ENCODE results near the gene DCK. TPM values are rescaled to one million over a fixed set of nuclear protein-coding genes. Genes with fewer than 3 reads are reported as not detected.

Gene DCK
- polyA plus RNA-seq, 3 donors: 13.3 to 56.6 (median 47.3) TPM

GRCh38 chr4:71045256-71045655 lies 51.8 kb downstream of the DCK start:
- H3K27me3 Mint-ChIP-seq (ENCODE audit: low read depth in 3 of 3): no peaks in the 10 kb centered on the region
- no peak for DNase-seq
- Histone ChIP-seq H3K79me2 (ENCODE audit: insufficient read depth, low read length) (no peaks in the 10 kb centered on the region), H3K27ac (ENCODE audit: low read depth in 1 of 2, low read length in 2 of 2) (no peak overlapping the region), H3K4me1 (ENCODE audit: control insufficient read depth in 1 of 2, insufficient read depth in 2 of 2, low read length in 2 of 2) (no peaks in the 10 kb centered on the region), H3K9ac (ENCODE audit: insufficient read depth, low read length, poor library complexity, severe bottlenecking) (no peak overlapping the region), H3K27me3 (ENCODE audit: control insufficient read depth in 2 of 2, insufficient read depth in 2 of 2, low read length in 2 of 2) (no peaks in the 10 kb centered on the region), H2AFZ (ENCODE audit: insufficient read depth, low read depth, low read length, poor library complexity, severe bottlenecking) (no peak overlapping the region), H3K4me3 (replicated peaks in 1 of 3; ENCODE audit: low read depth in 2 of 3, low read length in 3 of 3) (no peak overlapping the region), H3K36me3 (replicated peaks in 1 of 2; ENCODE audit: control insufficient read depth in 1 of 2, insufficient read depth in 2 of 2, low read length in 2 of 2) (peaks cover 3 to 20% of the 10 kb centered on the region in 2 donors), H3K9me3 (replicated peaks in 1 of 2; ENCODE audit: control insufficient read depth in 1 of 2, insufficient read depth in 1 of 2, low read length in 2 of 2) (peaks cover 2 to 3% of the 10 kb centered on the region in 2 donors), H4K20me1 (ENCODE audit: insufficient read depth, low read length) (no peaks in the 10 kb centered on the region), H3K4me2 (replicated peaks; ENCODE audit: extremely low read depth, low read length, poor library complexity, severe bottlenecking) (no peak overlapping the region)
- WGBS (ENCODE audit: insufficient coverage): 40% methylated on average over 2 of the region's 4 CpGs
- intact Hi-C loops (cut with micrococcal nuclease): no loop called here
- no peak for TF ChIP-seq CTCF (IDR thresholded peaks at IDR 0.05)
- peaks cover 0 to 15% (median 6%) of the 10 kb centered on the region in 7 donors for H3K9me3 Mint-ChIP-seq
- H3K4me3 Mint-ChIP-seq: no peak overlapping the region
- H3K36me3 Mint-ChIP-seq: peaks cover 15 to 16% of the 10 kb centered on the region in 2 donors
- no peak overlapping the region for H3K27ac Mint-ChIP-seq
- no peaks in the 10 kb centered on the region for H3K4me1 Mint-ChIP-seq

- Histone ChIP-seq H3K36me3 (replicated peaks in 1 of 2; ENCODE audit: control insufficient read depth in 1 of 2, insufficient read depth in 2 of 2, low read length in 2 of 2) (no peaks in the 10 kb centered on the region), H3K4me2 (replicated peaks; ENCODE audit: extremely low read depth, low read length, poor library complexity, severe bottlenecking) (no peak overlapping the region), H4K20me1 (ENCODE audit: insufficient read depth, low read length) (no peaks in the 10 kb centered on the region), H3K4me3 (replicated peaks in 1 of 3; ENCODE audit: low read depth in 2 of 3, low read length in 3 of 3) (no peak overlapping the region), H3K9me3 (replicated peaks in 1 of 2; ENCODE audit: control insufficient read depth in 1 of 2, insufficient read depth in 1 of 2, low read length in 2 of 2) (no peaks in the 10 kb centered on the region), H3K79me2 (ENCODE audit: insufficient read depth, low read length) (no peaks in the 10 kb centered on the region), H2AFZ (ENCODE audit: insufficient read depth, low read depth, low read length, poor library complexity, severe bottlenecking) (no peak overlapping the region), H3K27ac (ENCODE audit: low read depth in 1 of 2, low read length in 2 of 2) (no peak overlapping the region), H3K9ac (ENCODE audit: insufficient read depth, low read length, poor library complexity, severe bottlenecking) (no peak overlapping the region), H3K4me1 (ENCODE audit: control insufficient read depth in 1 of 2, insufficient read depth in 2 of 2, low read length in 2 of 2) (no peaks in the 10 kb centered on the region), H3K27me3 (ENCODE audit: control insufficient read depth in 2 of 2, insufficient read depth in 2 of 2, low read length in 2 of 2) (no peaks in the 10 kb centered on the region)
- no peaks in the 10 kb centered on the region for H3K4me1 Mint-ChIP-seq
- H3K9me3 Mint-ChIP-seq: peaks cover 0 to 4% (median 2%) of the 10 kb centered on the region in 7 donors
- no CpG with 5 or more reads among the region's 5 CpGs for WGBS (ENCODE audit: insufficient coverage)
- no peak overlapping the region for H3K4me3 Mint-ChIP-seq
- H3K36me3 Mint-ChIP-seq: no peaks in the 10 kb centered on the region
- peaks cover 0 to 2% (median 0%) of the 10 kb centered on the region in 3 donors for H3K27me3 Mint-ChIP-seq (ENCODE audit: low read depth in 3 of 3)
- TF ChIP-seq CTCF (IDR thresholded peaks at IDR 0.05): no peak
- no peak for DNase-seq
- no peak overlapping the region for H3K27ac Mint-ChIP-seq
- intact Hi-C loops (cut with micrococcal nuclease): no loop called here
These were observed 55.9 kb downstream of the DCK start for GRCh38 chr4:71049395-71049794.
